Astrocyte (in vitro differentiated cells and primary cell): ENCODE results near the gene FZR1. TPM values are rescaled to one million over a fixed set of nuclear protein-coding genes. Genes with fewer than 3 reads are reported as not detected.

ENCODE experiments used
- DNase-seq: peaks from one replicate; pipeline ENCODE4 v3.0.0-alpha.2; 2010; ENCODE audit warnings: low read depth
- FAIRE-seq: peaks from 2 replicates; lab custom pipeline; 2011; peaks lifted over from hg19 to GRCh38; lab: Jason Lieb, UNC
- H2AFZ ChIP-seq: 2 replicates; pipeline ENCODE4 v1.6.0; 2012; ENCODE audit warnings: low read depth, low read length, inconsistent platforms
- H3K27ac ChIP-seq: 2 replicates; pipeline ENCODE4 v1.5.1; 2011; ENCODE audit warnings: low read depth, low read length, inconsistent platforms
- H3K27me3 ChIP-seq: 2 replicates; pipeline ENCODE4 v1.6.0; 2011; ENCODE audit warnings: low read length, inconsistent platforms; ENCODE audit not compliant: insufficient read depth
- H3K36me3 ChIP-seq: 2 replicates; pipeline ENCODE4 v1.5.1; 2011; ENCODE audit warnings: low read length, inconsistent platforms; ENCODE audit not compliant: insufficient read depth
- H3K4me1 ChIP-seq: 2 replicates; pipeline ENCODE4 v1.5.1; 2011; ENCODE audit warnings: low read length, inconsistent platforms; ENCODE audit not compliant: insufficient read depth
- H3K4me2 ChIP-seq: 2 replicates; pipeline ENCODE4 v1.6.0; 2012; ENCODE audit warnings: low read length, inconsistent platforms
- H3K4me3 ChIP-seq: 2 replicates; pipeline ENCODE4 v1.5.1; 2011; ENCODE audit warnings: low read depth, mild to moderate bottlenecking, low read length, inconsistent platforms; ENCODE audit not compliant: insufficient read depth
- H3K79me2 ChIP-seq: 2 replicates; pipeline ENCODE4 v1.6.0; 2012; ENCODE audit warnings: mild to moderate bottlenecking, low read length, inconsistent platforms; ENCODE audit not compliant: insufficient read depth
- H3K9ac ChIP-seq: 2 replicates; pipeline ENCODE4 v1.6.0; 2012; ENCODE audit warnings: mild to moderate bottlenecking, low read length, inconsistent platforms
- H3K9me3 ChIP-seq: 2 replicates; pipeline ENCODE4 v1.5.1; 2012; ENCODE audit warnings: low read depth, mild to moderate bottlenecking, low read length, inconsistent platforms; ENCODE audit not compliant: insufficient read depth
- H4K20me1 ChIP-seq: 2 replicates; pipeline ENCODE4 v1.6.0; 2012; ENCODE audit warnings: low read length, inconsistent platforms; ENCODE audit not compliant: insufficient read depth
- H3K27ac Mint-ChIP-seq: one replicate; pipeline ENCODE4 v1.8.0; 2021; ENCODE audit warnings: mild to moderate bottlenecking, mixed read lengths; ENCODE audit not compliant: unreplicated experiment
- H3K27me3 Mint-ChIP-seq: one replicate; pipeline ENCODE4 v1.8.0; 2021; ENCODE audit warnings: low read depth, mixed read lengths; ENCODE audit not compliant: unreplicated experiment
- H3K36me3 Mint-ChIP-seq: one replicate; pipeline ENCODE4 v1.8.0; 2021; ENCODE audit warnings: low read depth, mixed read lengths; ENCODE audit not compliant: unreplicated experiment
- H3K4me1 Mint-ChIP-seq: one replicate; pipeline ENCODE4 v1.8.0; 2021; ENCODE audit warnings: low read depth, mixed read lengths; ENCODE audit not compliant: unreplicated experiment
- H3K4me3 Mint-ChIP-seq: one replicate; pipeline ENCODE4 v1.8.0; 2021; ENCODE audit warnings: mild to moderate bottlenecking, moderate library complexity, mixed read lengths; ENCODE audit not compliant: unreplicated experiment
- H3K9me3 Mint-ChIP-seq: one replicate; pipeline ENCODE4 v1.8.0; 2021; ENCODE audit warnings: mild to moderate bottlenecking, mixed read lengths; ENCODE audit not compliant: unreplicated experiment
- CTCF ChIP-seq: IDR thresholded peaks from 2 replicates; pipeline ENCODE4 v1.5.1; 2011; ENCODE audit warnings: low read depth, mild to moderate bottlenecking, inconsistent platforms, low read length, moderate library complexity; ENCODE audit not compliant: insufficient read depth
- EZH2 ChIP-seq: IDR thresholded peaks from 2 replicates; pipeline ENCODE4 v1.6.1; 2012; ENCODE audit warnings: mild to moderate bottlenecking, low read length, inconsistent platforms; ENCODE audit not compliant: insufficient read depth
- total RNA-seq: library from RNA; stranded (reverse); gene quantifications from 2 replicates; pipeline ENCODE4 v1.2.1, GENCODE V29; 2021

The FZR1 gene
- total RNA-seq, 1 donor from 2014 or later: 51.8 TPM

DNA sequence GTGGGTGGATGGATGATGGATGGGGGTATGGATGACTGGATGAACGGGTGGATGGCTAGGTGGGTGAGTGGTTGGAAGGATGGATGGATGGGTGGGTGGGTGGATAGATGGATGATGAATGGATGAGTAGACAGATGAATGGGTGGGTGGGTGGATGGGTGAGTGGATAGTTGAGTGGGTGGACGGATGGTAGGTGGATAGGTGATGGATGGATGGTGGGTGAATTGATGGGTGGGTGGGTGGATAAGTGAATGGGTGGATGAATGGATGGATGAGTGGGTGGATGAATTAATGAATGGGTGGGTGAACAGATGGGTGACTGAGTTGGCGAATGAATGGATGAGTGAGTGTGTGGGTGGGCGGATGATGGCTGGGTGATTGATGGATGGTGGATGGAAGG is 30.7 kb upstream of the FZR1 start:
- no peak overlapping the region for H3K4me3 Mint-ChIP-seq
- peaks cover 3% of the 10 kb centered on the region for H3K9me3 Mint-ChIP-seq
- H3K9ac ChIP-seq: no peak overlapping the region
- peaks cover 7% of the 10 kb centered on the region for H3K27me3 ChIP-seq
- H3K4me1 Mint-ChIP-seq: no peaks in the 10 kb centered on the region
- H3K4me1 ChIP-seq: no peaks in the 10 kb centered on the region
- H3K9me3 ChIP-seq: no peaks in the 10 kb centered on the region
- no peak overlapping the region for H3K27ac ChIP-seq
- no peak overlapping the region for H3K27ac Mint-ChIP-seq
- no peak for TF ChIP-seq CTCF
- FAIRE-seq (no peak), DNase-seq (no peak)
- peaks cover 3% of the 10 kb centered on the region for H4K20me1 ChIP-seq
- H3K4me3 ChIP-seq: no peak overlapping the region
- H3K79me2 ChIP-seq: no peaks in the 10 kb centered on the region
- no peak overlapping the region for H3K4me2 ChIP-seq
- no peak overlapping the region for H2AFZ ChIP-seq
- no peaks in the 10 kb centered on the region for H3K36me3 ChIP-seq
- no peaks in the 10 kb centered on the region for H3K36me3 Mint-ChIP-seq
- H3K27me3 Mint-ChIP-seq: peaks cover 16% of the 10 kb centered on the region

GRCh38 chr19:3476830-3477229 is 29.3 kb upstream of the FZR1 start:
- Histone ChIP-seq H3K79me2 (no peaks in the 10 kb centered on the region), H3K4me2 (no peak overlapping the region), H3K27ac (no peak overlapping the region), H3K4me1 (no peaks in the 10 kb centered on the region), H4K20me1 (peaks cover 3% of the 10 kb centered on the region), H3K27me3 (peaks cover 14% of the 10 kb centered on the region), H3K9me3 (no peaks in the 10 kb centered on the region), H3K36me3 (no peaks in the 10 kb centered on the region), H2AFZ (no peak overlapping the region), H3K9ac (no peak overlapping the region), H3K4me3 (no peak overlapping the region)
- FAIRE-seq (no peak), DNase-seq (no peak)
- Mint-ChIP-seq H3K9me3 (no peaks in the 10 kb centered on the region), H3K36me3 (no peaks in the 10 kb centered on the region), H3K27ac (no peak overlapping the region), H3K4me3 (no peak overlapping the region), H3K27me3 (peaks cover 10% of the 10 kb centered on the region), H3K4me1 (no peaks in the 10 kb centered on the region)
- TF ChIP-seq EZH2: no peak
- TF ChIP-seq CTCF: no peak

DNA sequence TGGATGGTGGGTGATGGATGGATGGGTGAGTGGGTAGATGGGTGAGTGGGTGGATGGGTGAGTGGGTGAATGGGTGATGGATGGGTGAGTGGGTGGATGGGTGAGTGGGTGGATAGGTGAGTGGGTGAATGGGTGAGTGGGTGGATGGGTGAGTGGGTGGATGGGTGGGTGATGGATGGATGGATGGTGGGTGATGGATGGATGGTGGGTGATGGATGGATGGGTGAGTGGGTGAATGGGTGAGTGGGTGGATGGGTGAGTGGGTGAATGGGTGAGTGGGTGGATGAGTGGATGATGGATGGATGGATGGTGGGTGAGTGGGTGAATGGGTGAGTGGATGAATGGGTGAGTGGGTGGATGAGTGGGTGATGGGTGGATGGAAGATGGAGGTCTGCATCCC is 28.6 kb upstream of the FZR1 start:
- TF ChIP-seq CTCF (no peak), EZH2 (no peak)
- no peak for FAIRE-seq

More for the DNA sequence above, 28.6 kb upstream of the FZR1 start:
- no peaks in the 10 kb centered on the region for H3K4me1 ChIP-seq
- H3K27ac ChIP-seq: no peak overlapping the region
- Mint-ChIP-seq H3K27ac (no peak overlapping the region), H3K4me3 (no peak overlapping the region), H3K36me3 (no peaks in the 10 kb centered on the region), H3K4me1 (no peaks in the 10 kb centered on the region), H3K27me3 (peaks cover 11% of the 10 kb centered on the region), H3K9me3 (no peaks in the 10 kb centered on the region)
- H2AFZ ChIP-seq: no peak overlapping the region
- no peaks in the 10 kb centered on the region for H3K79me2 ChIP-seq
- no peak overlapping the region for H3K4me3 ChIP-seq
- peaks cover 21% of the 10 kb centered on the region for H3K27me3 ChIP-seq
- no peaks in the 10 kb centered on the region for H3K9me3 ChIP-seq
- DNase-seq: no peak
- H3K9ac ChIP-seq: no peak overlapping the region
- H3K36me3 ChIP-seq: no peaks in the 10 kb centered on the region
- H3K4me2 ChIP-seq: no peak overlapping the region
- H4K20me1 ChIP-seq: peaks cover under 1% of the 10 kb centered on the region
